HG02678 (cell line): ENCODE data around the gene DNAH3.
"Not testable (repeated sequence)": the region's sequence is repeated elsewhere in the genome, so short reads cannot be mapped to it uniquely, and the experiment has no call there.

Experiments
- ATAC-seq: cut with Tn5 transposase; IDR thresholded peaks from one replicate; pipeline ENCODE4 v1.9.1; 2021; ENCODE audit warnings: mild to moderate bottlenecking, moderate library complexity; ENCODE audit not compliant: unreplicated experiment

DNAH3 gene, protein sequence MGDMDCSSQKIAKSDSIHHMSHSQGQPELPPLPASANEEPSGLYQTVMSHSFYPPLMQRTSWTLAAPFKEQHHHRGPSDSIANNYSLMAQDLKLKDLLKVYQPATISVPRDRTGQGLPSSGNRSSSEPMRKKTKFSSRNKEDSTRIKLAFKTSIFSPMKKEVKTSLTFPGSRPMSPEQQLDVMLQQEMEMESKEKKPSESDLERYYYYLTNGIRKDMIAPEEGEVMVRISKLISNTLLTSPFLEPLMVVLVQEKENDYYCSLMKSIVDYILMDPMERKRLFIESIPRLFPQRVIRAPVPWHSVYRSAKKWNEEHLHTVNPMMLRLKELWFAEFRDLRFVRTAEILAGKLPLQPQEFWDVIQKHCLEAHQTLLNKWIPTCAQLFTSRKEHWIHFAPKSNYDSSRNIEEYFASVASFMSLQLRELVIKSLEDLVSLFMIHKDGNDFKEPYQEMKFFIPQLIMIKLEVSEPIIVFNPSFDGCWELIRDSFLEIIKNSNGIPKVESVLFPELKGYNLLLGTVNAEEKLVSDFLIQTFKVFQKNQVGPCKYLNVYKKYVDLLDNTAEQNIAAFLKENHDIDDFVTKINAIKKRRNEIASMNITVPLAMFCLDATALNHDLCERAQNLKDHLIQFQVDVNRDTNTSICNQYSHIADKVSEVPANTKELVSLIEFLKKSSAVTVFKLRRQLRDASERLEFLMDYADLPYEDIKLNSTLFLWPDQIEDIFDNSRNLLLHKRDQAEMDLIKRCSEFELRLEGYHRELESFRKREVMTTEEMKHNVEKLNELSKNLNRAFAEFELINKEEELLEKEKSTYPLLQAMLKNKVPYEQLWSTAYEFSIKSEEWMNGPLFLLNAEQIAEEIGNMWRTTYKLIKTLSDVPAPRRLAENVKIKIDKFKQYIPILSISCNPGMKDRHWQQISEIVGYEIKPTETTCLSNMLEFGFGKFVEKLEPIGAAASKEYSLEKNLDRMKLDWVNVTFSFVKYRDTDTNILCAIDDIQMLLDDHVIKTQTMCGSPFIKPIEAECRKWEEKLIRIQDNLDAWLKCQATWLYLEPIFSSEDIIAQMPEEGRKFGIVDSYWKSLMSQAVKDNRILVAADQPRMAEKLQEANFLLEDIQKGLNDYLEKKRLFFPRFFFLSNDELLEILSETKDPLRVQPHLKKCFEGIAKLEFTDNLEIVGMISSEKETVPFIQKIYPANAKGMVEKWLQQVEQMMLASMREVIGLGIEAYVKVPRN (N-terminal part only)

DNA sequence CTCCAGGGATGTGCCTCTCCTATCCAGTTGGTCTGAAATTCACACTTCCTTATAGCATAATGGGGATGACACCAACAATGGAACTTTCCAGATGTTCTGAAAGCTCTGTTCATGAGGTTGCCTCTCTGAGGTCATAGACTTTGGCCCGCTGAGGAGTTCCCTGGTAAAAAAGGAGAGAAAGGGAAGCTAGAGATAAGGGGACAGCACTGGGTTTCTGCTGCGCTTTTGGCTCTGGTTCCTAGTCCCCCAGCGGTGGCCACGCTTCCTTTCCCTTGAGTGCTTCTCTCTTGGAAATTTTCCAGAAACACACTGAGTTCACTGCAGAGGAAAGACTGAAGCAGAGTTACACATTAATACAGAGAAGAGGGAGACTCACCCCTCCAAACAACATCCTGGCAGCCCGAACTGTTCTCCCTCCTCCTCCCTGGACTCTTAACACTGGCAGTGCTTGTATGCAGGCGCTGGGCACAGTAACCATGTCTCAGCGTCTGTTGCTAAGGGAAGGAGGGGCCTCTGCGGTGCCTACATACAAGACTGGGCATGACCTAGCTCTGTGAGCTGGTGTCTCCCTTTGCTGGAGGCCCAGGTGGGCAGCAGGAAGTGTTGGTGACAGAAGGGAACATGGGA, at the start of gene DNAH3:
TSS of gene DNAH3 (minus strand) at position 472 of the 627 bp plus-strand sequence. CDS start 527 bp downstream, outside the sequence.
- ATAC-seq: no peak

- ATAC-seq: no peak
Observed at GRCh38 chr16:21199607-21200218, 49.1 kb upstream of the DNAH3 start.

DNA sequence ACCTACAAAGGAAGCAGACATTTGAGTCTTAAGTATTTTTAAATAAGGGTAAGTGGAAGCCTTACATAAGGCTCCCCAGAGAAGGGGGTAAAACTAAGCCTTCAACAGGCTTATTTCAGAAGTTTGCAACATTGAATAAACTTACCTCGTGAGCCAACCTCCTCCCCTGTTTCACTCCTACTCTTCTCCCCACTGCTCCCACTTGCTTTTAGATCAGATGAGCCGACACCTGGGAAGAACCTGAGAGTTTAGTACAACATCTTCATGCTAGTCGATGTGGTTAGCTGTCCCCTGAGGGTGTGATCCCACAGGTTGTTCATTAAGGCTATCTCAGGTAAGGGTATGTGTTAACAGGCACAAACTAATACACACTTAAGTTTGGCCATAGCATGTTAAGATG, 47.0 kb upstream of the DNAH3 start:
- no peak for ATAC-seq

- ATAC-seq: no peak
Observed at GRCh38 chr16:21197112-21197511, 46.5 kb upstream of the DNAH3 start.

DNA sequence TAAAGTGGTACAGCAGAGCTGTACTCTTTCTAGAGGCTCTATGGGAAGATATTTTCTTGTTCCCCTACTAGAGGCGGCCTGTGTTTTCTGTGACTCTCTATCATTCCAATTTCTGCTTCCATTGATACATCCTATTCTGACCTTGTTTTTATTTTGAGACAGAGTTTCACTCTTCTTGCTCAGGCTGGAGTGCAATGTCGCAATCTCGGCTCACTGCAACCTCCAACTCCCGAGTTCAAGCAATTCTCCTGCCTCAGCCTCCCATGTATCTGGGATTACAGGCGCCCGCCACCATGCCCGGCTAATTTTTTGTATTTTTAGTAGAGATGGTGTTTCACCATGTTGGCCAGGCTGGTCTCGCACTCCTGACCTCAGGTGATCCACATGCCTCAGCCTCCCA, 44.7 kb upstream of the DNAH3 start:
- not testable (repeated sequence) for ATAC-seq

DNA sequence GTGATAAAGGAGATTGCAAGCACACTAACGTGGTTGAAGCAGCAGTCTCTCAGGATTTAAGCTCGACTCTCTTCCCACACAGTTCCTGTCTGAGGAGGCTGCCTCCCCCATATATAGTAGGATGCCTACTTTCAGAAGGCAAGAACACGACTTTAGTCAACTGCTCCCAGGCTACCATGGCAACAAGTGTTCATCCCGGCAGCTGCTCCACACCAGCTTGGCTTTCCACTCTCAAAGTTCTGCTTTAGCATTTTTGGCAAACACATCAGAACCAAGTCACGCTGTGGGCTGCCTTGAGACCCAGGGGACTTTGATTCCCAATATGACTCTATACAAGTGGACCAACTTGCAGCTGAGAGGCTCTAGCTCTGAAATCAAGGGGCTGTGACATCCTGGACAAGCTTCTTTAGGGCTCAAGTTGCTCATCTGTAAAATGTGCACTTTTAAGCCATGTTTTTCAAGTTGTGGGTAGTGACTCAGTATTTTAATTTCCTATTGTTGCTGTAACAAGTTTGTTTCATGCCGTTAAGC, 44.2 kb upstream of the DNAH3 start:
- ATAC-seq: no peak

GRCh38 chr16:21192991-21193390, 42.3 kb upstream of the DNAH3 start:
- ATAC-seq: no peak

DNA sequence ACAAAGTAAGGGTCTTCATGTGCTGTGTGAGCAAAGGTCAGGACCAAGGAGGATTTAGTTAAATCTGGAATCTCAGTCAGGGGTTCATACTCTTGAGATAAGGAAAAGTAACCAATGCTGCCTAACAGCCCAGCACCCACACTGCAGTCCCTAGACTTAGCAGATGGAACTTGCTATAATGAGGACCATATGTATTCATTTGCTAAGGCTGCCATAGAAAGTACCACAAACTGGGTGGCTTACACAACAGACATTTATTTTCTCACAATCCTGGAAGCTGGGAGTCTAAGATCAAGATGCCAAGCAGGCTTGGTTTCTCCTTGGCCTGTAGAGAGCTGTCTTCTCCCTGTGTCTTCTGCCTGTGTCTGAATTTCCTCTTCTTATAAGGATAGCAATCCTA, 40.0 kb upstream of the DNAH3 start:
- no peak for ATAC-seq

- ATAC-seq: no peak
Observed at GRCh38 chr16:21190013-21190412, 39.4 kb upstream of the DNAH3 start.

DNA sequence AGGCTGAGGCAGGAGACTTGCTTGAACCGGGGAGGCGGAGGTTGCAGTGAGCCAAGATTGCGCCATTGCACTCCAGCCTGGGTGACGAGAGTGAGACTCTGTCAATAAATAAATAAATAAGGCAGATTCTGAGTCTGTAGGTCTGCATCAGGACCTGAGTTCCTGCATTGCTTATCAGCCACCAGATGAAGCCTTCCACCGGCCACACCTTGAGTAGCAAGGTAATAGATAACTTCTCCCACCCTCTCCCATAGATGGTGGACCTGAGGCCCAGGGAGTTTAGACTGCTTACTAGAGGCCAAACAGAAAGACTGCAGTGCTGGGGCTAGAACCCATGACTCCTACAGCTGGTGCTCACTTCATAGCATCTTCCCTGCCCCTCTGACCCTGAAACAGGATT, 38.7 kb upstream of the DNAH3 start:
- ATAC-seq: no peak

DNA sequence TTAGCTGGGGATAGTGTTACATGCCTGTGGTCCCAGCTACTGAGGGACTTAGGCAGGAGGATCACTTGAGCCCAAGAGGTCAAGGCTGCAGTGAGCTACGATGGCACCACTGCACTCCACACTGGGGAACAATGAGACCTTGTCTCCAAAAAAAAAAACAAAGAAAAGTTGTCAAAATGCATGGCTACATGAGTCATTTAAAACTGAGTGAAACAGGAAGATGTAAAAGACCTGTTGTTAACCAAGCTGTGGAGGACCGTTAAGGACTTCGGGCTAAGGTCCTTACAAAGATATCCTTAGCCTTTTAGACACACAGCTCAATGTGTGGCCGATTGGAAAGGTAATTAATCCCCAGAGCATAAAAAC, 35.7 kb upstream of the DNAH3 start:
- no peak for ATAC-seq

GRCh38 chr16:21185659-21186325, 35.1 kb upstream of the DNAH3 start:
- no peak for ATAC-seq

- no peak for ATAC-seq
Observed at GRCh38 chr16:21184834-21185233, 34.2 kb upstream of the DNAH3 start.

GRCh38 chr16:21183995-21184394, 33.3 kb upstream of the DNAH3 start:
- ATAC-seq: no peak

- no peak for ATAC-seq
Observed at GRCh38 chr16:21179983-21180365, 29.3 kb upstream of the DNAH3 start.

DNA sequence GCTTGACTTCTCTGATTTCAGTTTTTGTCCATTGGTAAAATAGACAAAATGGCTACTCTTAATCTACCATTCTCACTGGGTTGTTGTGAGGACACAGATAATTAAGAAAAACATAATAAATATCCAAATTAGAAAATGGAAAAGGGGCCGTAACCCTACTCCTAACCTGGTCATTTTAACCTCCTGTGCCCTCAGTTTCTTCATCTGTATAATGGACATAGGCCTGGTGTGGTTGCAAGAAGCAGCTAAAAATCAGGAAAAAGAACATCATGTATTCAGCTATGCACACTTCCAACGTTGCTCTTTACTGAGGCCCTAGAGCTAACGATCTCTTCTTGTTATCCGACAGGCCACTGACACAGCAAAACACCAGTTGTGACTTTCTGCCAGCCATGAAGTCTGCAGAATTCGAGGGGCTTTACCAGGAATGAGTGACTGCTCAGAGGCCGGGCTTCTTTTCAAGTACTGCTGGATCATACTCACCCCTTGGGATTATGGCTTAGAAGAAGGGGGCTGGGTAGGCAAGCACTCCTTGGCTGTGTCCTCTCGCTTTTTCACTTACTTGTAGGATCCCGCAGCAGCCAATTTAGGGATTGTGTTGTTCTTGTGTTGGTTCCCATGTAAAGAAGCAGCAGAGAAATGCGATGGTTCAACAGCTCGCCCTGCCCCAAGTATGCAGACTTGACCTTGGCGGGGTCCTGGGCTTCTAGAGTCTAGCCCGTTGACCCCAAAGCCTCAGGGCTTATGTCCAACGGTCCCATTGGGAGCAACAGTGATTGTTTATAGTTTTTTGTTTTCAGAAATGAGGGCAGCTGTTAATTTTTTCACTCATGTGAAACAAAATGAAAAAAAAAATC, 28.7 kb upstream of the DNAH3 start:
- ATAC-seq: no peak

- no peak for ATAC-seq
Observed at GRCh38 chr16:21175397-21175796, 24.8 kb upstream of the DNAH3 start.

GRCh38 chr16:21172650-21173049, 22.0 kb upstream of the DNAH3 start:
- ATAC-seq: no peak

DNA sequence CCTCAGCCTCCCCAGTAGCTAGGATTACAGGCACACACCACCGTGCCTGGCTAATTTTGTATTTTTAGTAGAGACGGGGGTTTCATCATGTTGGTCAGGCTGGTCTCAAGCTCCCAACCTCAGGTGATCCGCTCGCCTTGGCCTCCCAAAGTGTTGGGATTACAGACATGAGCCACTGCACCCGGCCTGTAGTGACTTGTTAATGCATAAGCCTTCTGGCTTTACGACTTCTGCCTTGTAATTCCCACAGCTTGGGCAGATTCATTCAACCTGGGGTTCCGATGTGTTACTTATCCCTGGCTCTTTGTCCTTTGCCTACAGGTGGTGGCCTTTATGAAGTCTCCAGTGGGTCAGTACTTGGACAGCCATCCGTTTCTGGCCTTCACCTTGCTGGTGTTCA, 19.5 kb upstream of the DNAH3 start:
- ATAC-seq: not testable (repeated sequence)
